Adrenal gland (tissue), 12 donors: ENCODE data around the gene WBP1L. TPM values are rescaled to one million over a fixed set of nuclear protein-coding genes. Genes with fewer than 3 reads are reported as not detected.
A peak's percentile ranks its signal among the peaks of the same experiment; 100 is the strongest.

Experiments used
- DNase-seq, 7 donors: peaks; one replicate each; pipeline ENCODE4 v3.0.0-alpha.2; 2019 to 2020
- H3K27ac ChIP-seq, 5 donors: fragments of 200-600 bp; sonication (generic) in 4 of 5; 1 replicate in 3 of 5; 2 replicates in 2 of 5; pipeline versions ENCODE4 v1.5.1 to v1.8.0; 2016 to 2020; ENCODE audit warnings: mild to moderate bottlenecking in 1 of 5
- H3K27me3 ChIP-seq: fragments of 200-600 bp; 2 replicates; pipeline ENCODE4 v1.8.0; 2021
- H3K36me3 ChIP-seq, 2 donors: fragments of 200-600 bp; replicated peaks in 1 of 2; 1 replicate in 1 of 2; 2 replicates in 1 of 2; pipeline versions ENCODE4 v1.5.1 to v1.8.0; 2018 to 2022
- H3K4me1 ChIP-seq, 2 donors: fragments of 200-600 bp; replicated peaks in 1 of 2; 1 replicate in 1 of 2; 2 replicates in 1 of 2; pipeline versions ENCODE4 v1.5.1 to v1.8.0; 2018 to 2021
- H3K4me3 ChIP-seq, 4 donors: fragments of 200-600 bp; sonication (generic) in 3 of 4; one replicate each; pipeline ENCODE4 v1.5.1; 2016 to 2018
- H3K9me3 ChIP-seq, 3 donors: fragments of 200-600 bp; sonication (generic) in 1 of 3; replicated peaks in 1 of 3; 1 replicate in 2 of 3; 2 replicates in 1 of 3; pipeline versions ENCODE4 v1.5.1 to v1.8.0; 2016 to 2021
- POLR2A ChIP-seq, 2 donors: fragments of 450-650 bp; IDR thresholded peaks; one replicate each; pipeline ENCODE4 v1.6.1; 2017; ENCODE audit warnings: antibody characterized with exemption in 2 of 2, mild to moderate bottlenecking in 2 of 2, moderate library complexity in 1 of 2
- WGBS, 4 donors: extraction: QIAGEN DNeasy Blood & Tissue Kit in 2 of 4; methylation state at CpG; one replicate each; pipeline versions ENCODE4 v1.1.5 to v1.1.7; 2013 to 2017; 5-methylcytosine and 5-hydroxymethylcytosine counted together
- intact Hi-C, 2 donors: fragments of 100-400 bp; cut with DNase I; formaldehyde crosslinking; loops; one replicate each; pipeline versions ENCODE4 v1.14.1 to v1.15.0; 2022 to 2023
- polyA plus RNA-seq, 3 donors: library from polyadenylated mRNA; stranded (reverse); fragments of 200-250 nt in 2 of 3; fragments of 350-450 nt in 1 of 3; fragmentation: Illumina TruSeq in 1 of 3; extraction: RNeasy Lipid Tissue Mini Kit (QIAGEN cat#74804) in 1 of 3; gene quantifications; one replicate each; pipeline ENCODE4 v1.2.3, GENCODE V29; 2013 to 2014
- total RNA-seq, 9 donors: library from RNA; depleted of rRNA in 4 of 9; stranded (reverse); fragments of >200 nt in 4 of 9; fragments of 120-200 nt in 1 of 9; fragmentation: NEBNext Ultra II Directional in 1 of 9; extraction: Animal tissue kit (Norgen Biotek cat#: 25700) in 1 of 9; gene quantifications; one replicate each; pipeline versions ENCODE4 v1.1.0 to v1.2.4, GENCODE V29; 2013 to 2023
- TF ChIP-seq, protein P1 (sequence below), 6 experiments: fragments of 450-650 bp in 4 of 6; fragments of 200-600 bp in 2 of 6; sonication (generic) in 1 of 6; IDR thresholded peaks; 1 replicate in 5 of 6; 2 replicates in 1 of 6; pipeline versions ENCODE4 v1.5.1 to v1.8.0; 2016 to 2021; ENCODE audit warnings: antibody characterized with exemption in 6 of 6, mild to moderate bottlenecking in 2 of 6, moderate library complexity in 1 of 6
- donor health status: healthy with polysubstance abuse.
- donor health status: Bipolar disorder and iron deficiency.
- donor health status: DM: yes; HTN: yes; CAD: no.
- donor health status: DM: no; HTN: no; CAD: no.
- donor health status: DM: no; HTN: no; CAD: no.
- donor health status: DM: yes; HTN: yes; CAD: no.

Gene WBP1L
- total and polyA plus RNA-seq, 12 donors: 38.5 to 231 (median 107) TPM

DNA sequence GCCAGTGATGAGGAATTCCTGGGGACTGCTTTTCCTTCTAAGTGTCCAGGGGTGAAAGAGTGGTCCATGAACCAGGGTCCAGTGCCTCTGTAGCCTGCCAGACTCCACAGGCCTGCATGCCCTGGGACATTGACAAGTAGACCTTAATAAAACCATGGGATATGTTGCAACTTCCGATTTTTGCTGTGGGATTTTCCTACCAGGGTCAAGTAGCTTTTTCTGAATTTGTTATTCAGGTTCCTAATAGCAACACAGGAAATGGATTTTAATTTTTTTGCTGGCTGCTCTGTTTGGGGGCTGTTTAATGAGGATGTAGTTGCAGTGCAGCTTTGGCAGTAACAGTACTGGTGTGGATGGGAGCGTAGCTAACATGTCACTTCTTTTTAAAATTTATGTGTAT is 42.1 kb downstream of the WBP1L start:
- intact Hi-C loops: no loop called here
- no peak overlapping the region for H3K4me3 ChIP-seq

GRCh38 chr10:102791754-102792395 is 48.1 kb downstream of the WBP1L start:
- peaks cover 27 to 66% of the 10 kb centered on the region in 2 donors for H3K4me1 ChIP-seq
- 53 to 59% (median 54%) methylated on average over 8 of the region's 8 CpGs for WGBS, 4 donors
- TF ChIP-seq, protein P1, sequence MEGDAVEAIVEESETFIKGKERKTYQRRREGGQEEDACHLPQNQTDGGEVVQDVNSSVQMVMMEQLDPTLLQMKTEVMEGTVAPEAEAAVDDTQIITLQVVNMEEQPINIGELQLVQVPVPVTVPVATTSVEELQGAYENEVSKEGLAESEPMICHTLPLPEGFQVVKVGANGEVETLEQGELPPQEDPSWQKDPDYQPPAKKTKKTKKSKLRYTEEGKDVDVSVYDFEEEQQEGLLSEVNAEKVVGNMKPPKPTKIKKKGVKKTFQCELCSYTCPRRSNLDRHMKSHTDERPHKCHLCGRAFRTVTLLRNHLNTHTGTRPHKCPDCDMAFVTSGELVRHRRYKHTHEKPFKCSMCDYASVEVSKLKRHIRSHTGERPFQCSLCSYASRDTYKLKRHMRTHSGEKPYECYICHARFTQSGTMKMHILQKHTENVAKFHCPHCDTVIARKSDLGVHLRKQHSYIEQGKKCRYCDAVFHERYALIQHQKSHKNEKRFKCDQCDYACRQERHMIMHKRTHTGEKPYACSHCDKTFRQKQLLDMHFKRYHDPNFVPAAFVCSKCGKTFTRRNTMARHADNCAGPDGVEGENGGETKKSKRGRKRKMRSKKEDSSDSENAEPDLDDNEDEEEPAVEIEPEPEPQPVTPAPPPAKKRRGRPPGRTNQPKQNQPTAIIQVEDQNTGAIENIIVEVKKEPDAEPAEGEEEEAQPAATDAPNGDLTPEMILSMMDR (IDR thresholded peaks at IDR 0.05): no peak
- no peak for TF ChIP-seq POLR2A (IDR thresholded peaks at IDR 0.05)
- no peaks in the 10 kb centered on the region for H3K36me3 ChIP-seq
- H3K4me3 ChIP-seq: no peak overlapping the region
- H3K9me3 ChIP-seq: no peaks in the 10 kb centered on the region
- H3K27me3 ChIP-seq: no peaks in the 10 kb centered on the region
- DNase-seq: no peak
- intact Hi-C loops: loop anchor here in 1 of 2 donors (5.0 kb wide), 1 partner anchor 35 kb away; no protein-coding TSS in a partner anchor
- peak overlapping the region in 3 of 5 donors; percentile 12 to 57 (median 37) for H3K27ac ChIP-seq

More for the DNA sequence above, 42.1 kb downstream of the WBP1L start:
- 17 to 29% (median 20%) methylated on average over 2 of the region's 2 CpGs for WGBS, 4 donors
- peak in 4 of 7 donors; percentile 44 to 69 (median 56) for DNase-seq
- no peaks in the 10 kb centered on the region for H3K27me3 ChIP-seq
- H3K4me1 ChIP-seq: peaks cover 51 to 62% of the 10 kb centered on the region in 2 donors
- H3K27ac ChIP-seq: peak overlapping the region in 4 of 5 donors; percentile 13 to 77 (median 50)
- no peaks in the 10 kb centered on the region for H3K9me3 ChIP-seq
- no peaks in the 10 kb centered on the region for H3K36me3 ChIP-seq
- TF ChIP-seq, protein P1 (IDR thresholded peaks at IDR 0.05): no peak
- TF ChIP-seq POLR2A (IDR thresholded peaks at IDR 0.05): no peak

GRCh38 chr10:102795453-102796406 is 52.0 kb downstream of the WBP1L start:
- TF ChIP-seq POLR2A (IDR thresholded peaks at IDR 0.05): no peak
- TF ChIP-seq, protein P1 (IDR thresholded peaks at IDR 0.05): no peak
- H3K27me3 ChIP-seq: no peaks in the 10 kb centered on the region
- no peak overlapping the region for H3K4me3 ChIP-seq
- no peak for DNase-seq
- WGBS, 4 donors: 63 to 73% (median 69%) methylated on average over 15 of the region's 15 CpGs
- H3K9me3 ChIP-seq: no peaks in the 10 kb centered on the region
- H3K36me3 ChIP-seq: peaks cover 0 to 24% of the 10 kb centered on the region in 2 donors
- intact Hi-C loops: no loop called here
- peak overlapping the region; percentile 46 to 88 (median 70) for H3K27ac ChIP-seq
- H3K4me1 ChIP-seq: peaks cover 38 to 83% of the 10 kb centered on the region in 2 donors
